ENCODE measurements around the gene MLN.

Gene MLN

DNA sequence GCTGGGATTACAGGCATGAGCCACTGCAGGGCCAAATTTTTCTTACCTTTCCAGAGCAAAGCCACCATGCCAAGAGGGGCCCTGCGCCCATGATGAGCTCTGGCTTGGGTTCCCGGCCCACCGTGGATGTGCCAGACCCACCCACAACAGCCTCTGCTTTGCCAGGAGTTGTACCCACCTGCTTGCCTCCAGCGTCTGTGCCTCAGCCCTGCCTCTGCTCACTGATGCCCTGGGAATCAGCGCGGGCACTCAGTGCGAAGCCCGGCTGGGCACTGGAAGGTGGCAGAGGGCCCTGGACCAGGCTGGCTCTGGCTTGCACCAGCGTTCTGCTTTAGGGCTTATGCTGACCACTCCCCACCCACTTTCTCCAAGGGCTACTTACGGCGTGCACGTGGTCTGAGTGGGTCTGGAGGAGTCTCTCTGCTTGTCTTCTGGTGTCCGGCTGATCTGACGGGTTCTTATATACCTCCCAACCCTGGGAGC, at the start of gene MLN:
Gene MLN, minus strand, starts transcription at position 433 of the 483 bp plus-strand sequence. CDS start 2,840 bp downstream, outside the sequence.
- no peak within 1 kb of the TSS for H3K4me3 ChIP-seq (ENCODE audit: low read depth, low read length)
- no peak for DNase-seq (ENCODE audit: low read depth)

GRCh38 chr6:33853026-33853425, 49.2 kb upstream of the MLN start:
- H3K4me3 ChIP-seq (ENCODE audit: low read depth, low read length), result no peak overlapping the region
- no peak for DNase-seq (ENCODE audit: low read depth)

DNA sequence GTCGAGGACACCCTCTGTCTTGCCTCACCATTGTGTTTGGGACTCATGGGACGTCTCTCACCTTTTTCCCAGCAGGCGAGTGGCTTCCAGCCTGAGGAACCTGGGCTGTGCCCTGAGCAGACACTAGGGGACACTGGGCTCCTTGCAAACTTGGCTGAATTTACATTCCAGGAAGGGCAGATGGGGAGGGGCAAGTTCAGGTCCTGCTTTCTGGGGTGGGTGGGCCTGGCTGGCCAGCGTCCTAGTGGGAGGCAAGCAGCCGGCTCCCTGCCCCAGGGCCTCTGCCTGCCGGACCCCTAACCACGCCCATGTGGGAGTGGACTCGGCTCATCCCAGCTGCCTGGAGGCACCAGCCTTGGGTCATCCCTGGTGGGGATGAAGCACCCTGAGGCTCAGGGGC, 48.2 kb upstream of the MLN start:
- no peak overlapping the region for H3K4me3 ChIP-seq (ENCODE audit: low read depth, low read length)
- DNase-seq (ENCODE audit: low read depth), result no peak

DNA sequence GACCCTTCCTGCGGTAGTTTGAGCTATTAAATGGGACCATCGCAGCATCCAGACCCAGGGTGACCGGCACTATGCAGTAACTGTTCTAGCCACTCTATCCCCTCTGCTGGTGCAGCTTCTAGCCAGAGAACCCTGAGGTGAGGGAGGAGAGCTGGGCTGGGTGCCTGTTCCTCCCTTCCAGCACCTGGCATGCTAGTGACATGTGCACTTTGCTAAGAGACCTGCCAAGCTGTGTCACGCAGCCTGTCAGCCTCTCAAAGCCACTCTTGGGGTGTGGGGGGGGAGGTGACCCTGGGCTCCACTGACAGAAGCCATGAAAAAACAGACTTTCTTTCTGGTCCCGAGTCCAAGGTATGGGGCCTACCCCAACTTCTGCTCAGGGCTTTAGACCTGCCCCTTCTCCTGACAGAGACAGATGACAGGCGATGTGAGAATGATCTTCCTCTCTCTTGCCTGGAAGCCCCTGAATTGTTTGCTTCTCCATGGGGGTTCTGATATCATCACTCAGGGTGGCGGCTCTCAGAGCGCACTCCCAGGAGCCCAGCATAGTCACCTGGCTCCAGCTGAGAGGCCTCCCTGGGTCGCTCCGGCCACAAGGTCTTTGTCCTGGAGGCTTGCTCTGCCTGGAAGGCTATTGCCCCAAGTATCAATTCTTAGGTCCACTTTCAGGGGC, 47.2 kb upstream of the MLN start:
- H3K4me3 ChIP-seq (ENCODE audit: low read depth, low read length), result no peak overlapping the region
- no peak for DNase-seq (ENCODE audit: low read depth)

DNA sequence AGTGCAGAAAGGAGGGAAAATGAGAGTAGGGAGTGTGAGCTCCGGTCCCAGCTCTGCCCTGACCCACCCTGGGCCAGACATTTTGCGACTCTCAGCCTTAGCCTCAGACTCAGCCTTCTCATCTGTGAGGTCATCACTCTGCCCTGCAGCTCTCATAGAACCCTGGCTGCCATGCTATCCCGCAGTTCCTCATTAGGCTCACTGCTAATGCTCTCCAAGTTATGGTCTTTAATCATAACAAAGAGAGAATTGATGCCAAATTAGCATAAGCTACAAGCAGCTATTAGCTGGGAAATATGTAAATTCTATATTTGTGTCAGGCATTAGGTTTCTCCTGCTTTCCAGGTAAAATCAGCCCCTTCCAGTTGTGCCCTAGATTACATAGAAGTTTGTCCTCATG, 46.5 kb upstream of the MLN start:
- DNase-seq (ENCODE audit: low read depth), result no peak
- no peak overlapping the region for H3K4me3 ChIP-seq (ENCODE audit: low read depth, low read length)

DNA sequence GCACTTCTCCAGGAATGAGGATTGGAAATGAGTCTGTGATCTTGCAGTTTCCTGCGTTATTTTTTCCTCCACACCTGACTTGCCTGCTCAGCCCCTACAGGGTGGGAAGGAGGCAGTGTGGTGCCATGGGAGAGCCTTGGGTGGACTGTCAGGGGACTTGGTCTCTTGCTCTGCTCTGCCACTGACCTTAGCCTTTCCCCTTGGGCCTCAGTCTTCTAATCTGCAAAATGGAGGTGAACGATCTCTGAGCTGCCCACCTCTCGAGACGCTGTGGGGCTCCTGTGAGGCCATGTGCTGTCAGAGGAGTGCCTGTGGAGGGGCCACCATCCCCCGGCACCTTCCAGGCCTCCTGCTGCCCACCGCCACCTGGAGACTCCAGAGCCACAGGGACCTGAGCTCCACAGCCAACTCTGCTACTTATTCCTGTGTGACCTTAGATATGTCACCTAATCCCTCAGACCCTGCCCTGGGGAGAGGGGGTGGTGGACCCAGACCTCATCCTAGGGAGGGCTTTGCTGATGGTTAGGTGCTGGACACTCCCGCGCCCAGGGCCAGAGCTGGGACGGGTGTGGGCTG, 45.8 kb upstream of the MLN start:
- H3K4me3 ChIP-seq (ENCODE audit: low read depth, low read length), result no peak overlapping the region
- no peak for DNase-seq (ENCODE audit: low read depth)

DNA sequence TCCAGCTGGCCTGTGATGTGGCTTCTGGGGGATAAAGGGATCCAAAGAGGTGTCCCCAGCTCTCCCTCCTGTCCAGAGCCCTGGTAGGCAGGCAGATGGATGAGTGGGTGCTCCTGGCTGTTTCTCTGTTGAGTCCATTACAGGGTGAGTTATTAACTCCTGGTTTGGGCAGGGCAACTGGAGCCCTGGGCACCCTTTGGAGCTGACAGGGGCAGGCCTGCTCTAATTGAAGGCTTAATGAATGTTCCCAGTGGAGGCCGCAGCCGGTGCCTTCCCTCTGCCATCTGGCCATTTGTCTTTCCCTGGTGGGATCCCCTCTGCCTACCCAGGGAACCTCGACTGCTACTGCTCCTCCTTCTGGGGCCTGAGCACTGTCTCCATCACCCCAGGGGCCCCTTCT, 44.7 kb upstream of the MLN start:
- DNase-seq (ENCODE audit: low read depth), result no peak

DNA sequence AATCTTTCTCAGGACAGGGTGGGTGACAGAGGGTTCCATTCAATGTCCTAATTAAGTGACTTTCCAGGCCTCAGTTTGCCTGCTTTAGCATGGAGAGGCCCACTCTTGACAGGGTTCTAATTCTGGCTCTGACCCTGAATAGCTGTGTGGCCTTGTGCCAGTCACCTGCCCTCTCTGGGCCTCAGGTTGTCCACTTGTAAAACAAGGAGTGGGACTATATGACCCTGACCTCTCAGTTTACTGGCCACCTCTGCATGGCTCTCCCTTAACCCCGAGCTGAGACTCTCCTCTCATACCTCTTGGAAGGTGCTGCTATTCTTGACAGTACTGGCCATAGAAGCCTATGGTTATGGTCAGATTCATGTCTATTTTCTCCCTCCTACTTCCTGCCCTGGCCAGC, 44.1 kb upstream of the MLN start:
- DNase-seq (ENCODE audit: low read depth), result no peak

More for the DNA sequence above, 44.7 kb upstream of the MLN start:
- no peak overlapping the region for H3K4me3 ChIP-seq (ENCODE audit: low read depth, low read length)

DNA sequence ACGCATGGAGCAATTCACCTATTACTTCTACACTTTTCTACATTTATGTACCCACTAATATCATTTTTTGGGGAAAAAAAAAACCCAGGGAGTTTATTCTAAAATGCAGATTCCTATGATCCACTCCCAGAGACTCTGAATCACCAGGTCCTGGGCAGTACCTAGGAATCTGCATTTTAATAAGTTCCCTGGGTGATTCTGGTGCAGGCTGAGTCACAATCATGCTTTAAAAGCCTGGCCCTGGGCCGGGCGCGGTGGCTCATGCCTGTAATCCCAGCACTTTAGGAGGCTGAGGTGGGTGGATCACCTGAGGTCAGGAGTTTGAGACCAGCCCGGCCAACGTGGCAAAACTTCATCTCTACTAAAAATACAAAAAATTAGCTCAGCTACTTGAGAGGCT, 43.3 kb upstream of the MLN start:
- H3K4me3 ChIP-seq (ENCODE audit: low read depth, low read length), result no peak overlapping the region
- DNase-seq (ENCODE audit: low read depth), result no peak

More for the DNA sequence above, 44.1 kb upstream of the MLN start:
- no peak overlapping the region for H3K4me3 ChIP-seq (ENCODE audit: low read depth, low read length)

GRCh38 chr6:33846226-33846625, 42.4 kb upstream of the MLN start:
- H3K4me3 ChIP-seq (ENCODE audit: low read depth, low read length), result no peak overlapping the region
- DNase-seq (ENCODE audit: low read depth), result no peak

DNA sequence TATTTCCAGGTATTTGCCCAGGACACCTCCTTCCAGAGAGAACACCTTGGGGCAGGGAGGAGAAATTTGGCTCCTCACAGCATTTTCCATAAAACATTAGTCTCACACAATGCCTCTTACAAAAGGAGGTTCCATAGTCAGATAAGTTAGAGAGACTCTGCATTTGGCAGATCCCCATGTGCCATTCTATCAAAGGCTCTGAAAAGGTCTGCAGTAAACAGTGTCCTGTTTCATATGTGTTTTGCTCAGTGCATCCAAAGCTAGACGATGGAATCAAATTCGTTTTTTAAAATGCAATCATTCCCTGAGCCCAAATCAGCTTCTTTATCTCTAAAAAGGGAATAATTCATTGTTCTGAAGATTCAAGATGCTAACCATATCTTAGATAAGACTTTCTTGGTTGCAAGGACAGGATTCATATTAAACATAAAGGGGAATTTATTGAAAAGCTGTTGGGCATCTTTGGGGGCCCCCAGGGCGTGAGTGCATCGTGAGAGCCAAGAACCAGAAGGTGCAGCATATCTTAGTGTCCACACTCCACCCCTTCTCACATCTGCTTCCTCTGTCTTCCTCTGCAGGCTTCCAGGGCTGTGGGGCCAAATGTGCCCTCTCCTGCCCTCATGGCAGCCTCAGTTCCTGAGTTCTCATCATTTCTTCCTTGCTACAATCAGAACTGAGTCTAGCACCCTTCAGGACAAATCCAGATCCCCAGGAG, 41.4 kb upstream of the MLN start:
- H3K4me3 ChIP-seq (ENCODE audit: low read depth, low read length), result no peak overlapping the region
- no peak for DNase-seq (ENCODE audit: low read depth)

DNA sequence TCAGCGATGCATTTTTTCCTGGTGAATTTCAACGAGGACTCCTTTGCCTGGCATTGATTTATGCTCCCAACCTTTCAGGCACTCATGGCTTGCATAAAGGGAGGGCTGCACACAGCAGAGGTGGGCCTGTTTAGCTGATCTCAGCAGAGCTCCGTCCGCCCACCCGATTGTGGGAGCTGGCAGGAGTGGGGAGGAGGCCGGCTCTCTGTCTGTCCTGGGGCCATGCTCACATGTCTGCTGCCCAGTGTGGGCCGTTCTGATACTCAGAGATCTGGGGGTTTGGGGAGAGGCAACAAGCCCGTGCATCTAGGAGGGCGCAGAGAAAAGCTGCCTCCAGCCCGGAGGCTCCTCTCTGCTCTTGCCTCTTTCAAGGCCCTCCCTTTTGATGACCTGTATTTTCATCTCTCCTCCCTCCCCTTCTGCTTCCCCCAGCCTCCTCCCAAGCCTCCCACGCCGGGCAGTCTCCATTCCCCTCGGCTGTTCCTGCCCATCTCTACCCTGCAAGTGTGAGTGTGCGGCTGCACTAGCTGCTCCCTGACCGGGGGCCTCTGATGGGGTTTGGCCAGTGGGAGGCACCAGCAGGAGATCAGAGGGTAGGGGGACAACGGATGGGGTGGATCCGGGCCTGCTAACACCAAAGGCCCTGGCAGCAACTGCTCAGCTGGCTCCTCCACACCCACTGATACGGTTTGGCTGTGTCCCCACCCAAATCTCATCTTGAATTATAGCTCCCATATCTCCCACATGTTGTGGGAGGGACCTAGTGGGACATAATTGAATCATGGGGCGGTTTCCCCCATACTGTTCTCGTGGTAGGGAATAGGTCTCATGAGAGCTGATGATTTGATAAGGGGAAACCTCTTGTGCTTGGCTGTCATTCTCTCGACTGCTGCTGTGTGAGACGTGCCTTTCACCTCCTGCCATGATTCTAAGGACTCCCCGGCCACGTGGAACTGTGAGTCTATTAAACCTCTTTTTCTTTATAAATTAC, 39.6 kb upstream of the MLN start:
- no peak for DNase-seq (ENCODE audit: low read depth)
- no peak overlapping the region for H3K4me3 ChIP-seq (ENCODE audit: low read depth, low read length)

GRCh38 chr6:33841868-33842267, 38.1 kb upstream of the MLN start:
- DNase-seq (ENCODE audit: low read depth), result no peak
- H3K4me3 ChIP-seq (ENCODE audit: low read depth, low read length), result no peak overlapping the region

DNA sequence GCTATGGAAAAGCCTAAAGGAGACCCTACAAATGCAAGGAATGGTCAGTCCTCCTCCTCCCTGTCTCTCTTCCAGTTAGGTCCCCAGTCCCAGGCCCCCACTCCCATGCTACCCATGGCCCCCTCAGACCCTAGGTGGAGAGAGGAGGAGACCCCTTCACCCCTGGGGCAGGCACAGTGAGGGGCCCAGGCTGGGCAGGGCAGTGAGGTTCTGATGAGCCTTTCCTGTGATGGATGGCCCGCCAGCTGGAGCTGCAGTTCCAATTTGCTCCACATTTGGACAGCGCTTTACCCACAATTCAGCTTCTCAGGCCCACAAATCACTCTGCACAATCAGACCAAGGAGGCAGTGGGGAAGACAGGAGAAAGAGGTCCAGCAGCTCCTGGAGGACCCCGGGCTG, 37.3 kb upstream of the MLN start:
- no peak overlapping the region for H3K4me3 ChIP-seq (ENCODE audit: low read depth, low read length)
- DNase-seq (ENCODE audit: low read depth), result no peak

DNA sequence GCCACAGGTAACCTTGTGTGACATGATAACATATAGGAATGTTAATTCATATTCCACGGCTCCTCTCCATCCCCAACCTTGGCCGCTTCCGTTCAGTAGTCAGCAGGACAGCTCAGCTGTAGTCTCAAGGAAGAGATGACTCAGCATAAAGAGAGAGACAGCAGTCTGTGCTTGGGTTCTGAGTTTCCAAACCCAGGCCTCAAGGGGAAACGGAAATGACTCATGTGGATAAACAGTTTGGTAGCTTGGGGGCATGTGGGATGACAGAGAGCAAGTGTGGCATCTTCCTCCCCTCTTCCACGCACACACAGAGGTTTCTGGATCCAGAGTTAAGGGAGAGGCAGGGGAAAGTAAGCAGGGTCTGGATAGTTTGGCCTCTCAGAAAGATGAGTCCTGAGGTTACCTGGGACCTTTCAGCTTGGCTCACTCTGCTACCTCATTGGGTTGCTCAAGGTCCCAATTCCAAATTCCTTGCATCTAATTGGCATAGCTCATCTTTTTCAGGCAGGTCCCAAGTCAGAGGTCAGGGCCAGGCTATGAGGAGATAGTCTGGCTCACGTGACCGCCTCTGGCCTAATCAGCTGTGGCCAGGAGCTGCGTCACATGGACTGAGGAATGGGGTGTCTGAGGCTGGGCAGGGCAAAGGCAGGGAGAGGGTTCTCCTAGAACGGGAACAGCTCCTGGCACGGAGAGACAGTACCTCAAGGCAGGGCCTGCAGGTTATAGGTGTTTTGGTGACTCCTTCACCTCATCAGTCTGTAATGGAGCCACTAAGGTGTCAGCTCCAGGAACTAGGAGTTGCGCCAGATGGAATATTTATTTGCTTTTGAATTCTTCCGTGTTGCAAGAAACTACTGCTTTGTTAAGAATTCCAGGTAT, 36.5 kb upstream of the MLN start:
- H3K4me3 ChIP-seq (ENCODE audit: low read depth, low read length), result no peak overlapping the region
- DNase-seq (ENCODE audit: low read depth), result peak; percentile 87

GRCh38 chr6:33839399-33840047, 35.7 kb upstream of the MLN start:
- DNase-seq (ENCODE audit: low read depth), result no peak

GRCh38 chr6:33838983-33839382, 35.2 kb upstream of the MLN start:
- DNase-seq (ENCODE audit: low read depth), result no peak
- H3K4me3 ChIP-seq (ENCODE audit: low read depth, low read length), result no peak overlapping the region

More at GRCh38 chr6:33839399-33840047, 35.7 kb upstream of the MLN start:
- H3K4me3 ChIP-seq (ENCODE audit: low read depth, low read length), result no peak overlapping the region

- H3K4me3 ChIP-seq (ENCODE audit: low read depth, low read length), result no peak overlapping the region
- DNase-seq (ENCODE audit: low read depth), result peak; percentile 52
Observed at GRCh38 chr6:33837971-33838665, 34.3 kb upstream of the MLN start.
